ENCODE results near the gene CACNA2D1.

The CACNA2D1 gene

GRCh38 chr7:82275342-82275741 is 168.2 kb downstream of the CACNA2D1 start:
- DNase-seq (ENCODE audit: extremely low spot score): no peak
- POLR2A ChIA-PET: no interaction called here
- CTCF ChIA-PET: no interaction called here
- no peak for TF ChIP-seq HDGF (IDR thresholded peaks at IDR 0.05; ENCODE audit: borderline replicate concordance)
- no peak for TF ChIP-seq FOXK2 (IDR thresholded peaks at IDR 0.05)
- no peak for TF ChIP-seq SP1 (IDR thresholded peaks at IDR 0.05)

- CTCF ChIA-PET: no interaction called here
- no peak for TF ChIP-seq TARDBP (IDR thresholded peaks at IDR 0.05)
- no peak for TF ChIP-seq ELF4 (IDR thresholded peaks at IDR 0.05)
- TF ChIP-seq SP1 (IDR thresholded peaks at IDR 0.05): no peak
- no peak for TF ChIP-seq ARNT (IDR thresholded peaks at IDR 0.05)
- no peak for TF ChIP-seq NFRKB (IDR thresholded peaks at IDR 0.05)
- no peak for TF ChIP-seq ZNF384 (IDR thresholded peaks at IDR 0.05)
- no peak for TF ChIP-seq HDGF (IDR thresholded peaks at IDR 0.05; ENCODE audit: borderline replicate concordance)
- TF ChIP-seq LEF1 (IDR thresholded peaks at IDR 0.05; ENCODE audit: borderline replicate concordance): no peak
- TF ChIP-seq BHLHE40 (IDR thresholded peaks at IDR 0.05; ENCODE audit: borderline replicate concordance): no peak
- TF ChIP-seq CTBP1 (IDR thresholded peaks at IDR 0.05; ENCODE audit: borderline replicate concordance): no peak
- TF ChIP-seq FOXA1 (IDR thresholded peaks at IDR 0.05): no peak
- TF ChIP-seq L3MBTL2 (conservative IDR thresholded peaks at IDR 0.05): no peak
- TF ChIP-seq FOXM1 (IDR thresholded peaks at IDR 0.05; ENCODE audit: borderline replicate concordance): no peak
- no peak for TF ChIP-seq FOXK2 (IDR thresholded peaks at IDR 0.05)
- TF ChIP-seq PKNOX1 (IDR thresholded peaks at IDR 0.05): no peak
- TF ChIP-seq SUZ12 (IDR thresholded peaks at IDR 0.05): no peak
- DNase-seq (ENCODE audit: extremely low spot score): no peak
- POLR2A ChIA-PET: no interaction called here
Observed at GRCh38 chr7:82274681-82275080, 168.9 kb downstream of the CACNA2D1 start.

GRCh38 chr7:82273886-82274285 is 169.7 kb downstream of the CACNA2D1 start:
- no peak for DNase-seq (ENCODE audit: extremely low spot score)
- CTCF ChIA-PET: no interaction called here
- no peak for TF ChIP-seq BHLHE40 (IDR thresholded peaks at IDR 0.05; ENCODE audit: borderline replicate concordance)
- no peak for TF ChIP-seq PKNOX1 (IDR thresholded peaks at IDR 0.05)
- no peak for TF ChIP-seq FOXA1 (IDR thresholded peaks at IDR 0.05)
- TF ChIP-seq L3MBTL2 (conservative IDR thresholded peaks at IDR 0.05): no peak
- TF ChIP-seq FOXM1 (IDR thresholded peaks at IDR 0.05; ENCODE audit: borderline replicate concordance): no peak
- TF ChIP-seq HDGF (IDR thresholded peaks at IDR 0.05; ENCODE audit: borderline replicate concordance): no peak
- POLR2A ChIA-PET: no interaction called here

GRCh38 chr7:82270870-82271269 is 172.7 kb downstream of the CACNA2D1 start:
- ChIA-PET POLR2A (no interaction called here), CTCF (no interaction called here)
- DNase-seq (ENCODE audit: extremely low spot score): no peak
- no peak for TF ChIP-seq BHLHE40 (IDR thresholded peaks at IDR 0.05; ENCODE audit: borderline replicate concordance)
- no peak for TF ChIP-seq CTBP1 (IDR thresholded peaks at IDR 0.05; ENCODE audit: borderline replicate concordance)
- TF ChIP-seq PKNOX1 (IDR thresholded peaks at IDR 0.05): no peak
- no peak for TF ChIP-seq SP1 (IDR thresholded peaks at IDR 0.05)
- TF ChIP-seq FOXK2 (IDR thresholded peaks at IDR 0.05): no peak
- no peak for TF ChIP-seq TARDBP (IDR thresholded peaks at IDR 0.05)
- no peak for TF ChIP-seq NFRKB (IDR thresholded peaks at IDR 0.05)
- TF ChIP-seq ARNT (IDR thresholded peaks at IDR 0.05): no peak
- TF ChIP-seq SUZ12 (IDR thresholded peaks at IDR 0.05): no peak
- no peak for TF ChIP-seq ZNF384 (IDR thresholded peaks at IDR 0.05)
- TF ChIP-seq FOXM1 (IDR thresholded peaks at IDR 0.05; ENCODE audit: borderline replicate concordance): no peak
- no peak for TF ChIP-seq HDGF (IDR thresholded peaks at IDR 0.05; ENCODE audit: borderline replicate concordance)
- TF ChIP-seq ELF4 (IDR thresholded peaks at IDR 0.05): no peak

GRCh38 chr7:82268632-82269031 is 174.9 kb downstream of the CACNA2D1 start:
- CTCF ChIA-PET: no interaction called here
- DNase-seq (ENCODE audit: extremely low spot score): no peak

GRCh38 chr7:82266081-82266480 is 177.5 kb downstream of the CACNA2D1 start:
- CTCF ChIA-PET: no interaction called here
- POLR2A ChIA-PET: no interaction called here

More at GRCh38 chr7:82268632-82269031, 174.9 kb downstream of the CACNA2D1 start:
- POLR2A ChIA-PET: no interaction called here
- TF ChIP-seq LEF1 (IDR thresholded peaks at IDR 0.05; ENCODE audit: borderline replicate concordance): no peak
- no peak for TF ChIP-seq TARDBP (IDR thresholded peaks at IDR 0.05)
- TF ChIP-seq NFRKB (IDR thresholded peaks at IDR 0.05): no peak
- no peak for TF ChIP-seq FOXM1 (IDR thresholded peaks at IDR 0.05; ENCODE audit: borderline replicate concordance)

More at GRCh38 chr7:82266081-82266480, 177.5 kb downstream of the CACNA2D1 start:
- no peak for DNase-seq (ENCODE audit: extremely low spot score)
- TF ChIP-seq TARDBP (IDR thresholded peaks at IDR 0.05): no peak
- TF ChIP-seq ZNF384 (IDR thresholded peaks at IDR 0.05): no peak
- no peak for TF ChIP-seq BHLHE40 (IDR thresholded peaks at IDR 0.05; ENCODE audit: borderline replicate concordance)
- no peak for TF ChIP-seq FOXK2 (IDR thresholded peaks at IDR 0.05)
- TF ChIP-seq FOXM1 (IDR thresholded peaks at IDR 0.05; ENCODE audit: borderline replicate concordance): no peak
- TF ChIP-seq NFRKB (IDR thresholded peaks at IDR 0.05): no peak
- TF ChIP-seq ARNT (IDR thresholded peaks at IDR 0.05): no peak
- TF ChIP-seq SP1 (IDR thresholded peaks at IDR 0.05): no peak
- TF ChIP-seq HDGF (IDR thresholded peaks at IDR 0.05; ENCODE audit: borderline replicate concordance): no peak
- no peak for TF ChIP-seq ELF4 (IDR thresholded peaks at IDR 0.05)
- TF ChIP-seq LEF1 (IDR thresholded peaks at IDR 0.05; ENCODE audit: borderline replicate concordance): no peak
- no peak for TF ChIP-seq CTBP1 (IDR thresholded peaks at IDR 0.05; ENCODE audit: borderline replicate concordance)
- no peak for TF ChIP-seq FOXA1 (IDR thresholded peaks at IDR 0.05)
